Caki2 (cell line): ENCODE results near the gene RHBDD3. TPM values are rescaled to one million over a fixed set of nuclear protein-coding genes. Genes with fewer than 3 reads are reported as not detected.
A peak's percentile ranks its signal among the peaks of the same experiment; 100 is the strongest.

Source experiments
- DNase-seq: peaks from one replicate; pipeline ENCODE4 v3.0.0-alpha.2; 2015; ENCODE audit warnings: low read depth
- in situ Hi-C: cut with HindIII; loops from 2 replicates; pipeline ENCODE4 v1.10.0; 2016; ENCODE audit warnings: low sequenced_read_pairs, low pct_unique_long_range_greater_than_20kb, mixed read lengths
- total RNA-seq: library from RNA; depleted of rRNA; stranded (reverse); fragments of >200 nt; shearing (Covaris generic); gene quantifications from 2 replicates; pipeline ENCODE4 v1.2.3, GENCODE V29; 2014; ENCODE audit warnings: low replicate concordance

The RHBDD3 gene
- total RNA-seq, 1 experiment from 2014 or later = 61.5 TPM

GRCh38 chr22:29307596-29308147 lies 39.9 kb upstream of the RHBDD3 start:
- in situ Hi-C loops = no loop called here
- no peak for DNase-seq

GRCh38 chr22:29306835-29307595 lies 39.2 kb upstream of the RHBDD3 start:
- in situ Hi-C loops = no loop called here
- DNase-seq = peak; percentile 80

DNA sequence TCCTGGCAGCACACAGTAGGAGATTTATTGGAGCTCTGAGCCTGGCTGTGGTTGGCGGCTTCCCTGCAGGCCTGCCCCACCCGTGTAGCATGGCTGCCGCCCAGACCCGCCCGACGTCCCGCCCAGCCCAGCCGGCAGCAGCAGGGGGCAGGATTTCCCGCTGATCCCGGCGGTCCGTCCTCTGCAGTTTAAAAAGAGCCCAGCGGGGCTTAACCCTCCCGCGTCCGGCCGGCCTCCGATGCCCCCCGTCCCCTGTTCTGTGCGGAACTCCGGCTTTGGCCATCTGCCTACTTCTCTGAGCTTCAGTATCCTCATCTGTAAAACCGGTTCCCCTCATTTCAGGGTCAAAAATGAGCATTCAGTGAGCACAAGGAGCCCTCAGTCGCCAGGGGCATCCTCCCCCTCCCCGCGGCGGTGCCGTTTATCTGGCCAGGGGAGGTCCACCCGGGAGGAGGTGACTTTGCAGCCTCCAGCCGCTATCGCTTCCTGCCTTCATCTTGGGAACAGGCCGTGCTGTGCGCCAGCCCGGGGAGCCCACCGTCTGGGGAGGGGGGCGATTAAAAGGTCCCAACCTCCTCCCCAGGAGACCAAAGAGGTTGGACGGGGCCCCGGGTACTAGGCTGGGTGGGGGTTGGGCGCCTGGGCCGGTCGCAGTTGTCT lies 38.5 kb upstream of the RHBDD3 start, which contains the start of gene GAS2L1:
GAS2L1 (plus strand) TSS at position 476 of the 660 bp plus-strand sequence. CDS start 1,456 bp downstream, outside the sequence.
- in situ Hi-C loops = no loop called here
- peak; percentile 82 for DNase-seq

- in situ Hi-C loops = no loop called here
- no peak for DNase-seq
These were observed 38.0 kb upstream of the RHBDD3 start for GRCh38 chr22:29305836-29306174.

- no peak for DNase-seq
- in situ Hi-C loops = no loop called here
These were observed 35.1 kb upstream of the RHBDD3 start for GRCh38 chr22:29302681-29303465.

DNA sequence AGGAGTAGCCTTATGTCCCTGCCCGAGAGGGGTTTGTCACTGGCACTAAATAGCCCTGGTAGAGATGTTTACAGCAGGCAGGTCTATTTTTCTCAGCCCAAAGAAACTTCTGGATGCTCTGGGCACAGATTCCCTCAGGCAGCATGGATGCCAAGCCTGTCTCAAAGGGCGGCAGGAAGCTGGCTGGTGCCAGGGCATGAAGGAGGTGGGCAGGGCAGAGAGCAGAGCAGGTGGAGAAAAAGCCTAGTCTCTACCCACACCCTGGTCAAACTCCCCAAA lies 34.6 kb upstream of the RHBDD3 start:
- no peak for DNase-seq
- in situ Hi-C loops = no loop called here

DNA sequence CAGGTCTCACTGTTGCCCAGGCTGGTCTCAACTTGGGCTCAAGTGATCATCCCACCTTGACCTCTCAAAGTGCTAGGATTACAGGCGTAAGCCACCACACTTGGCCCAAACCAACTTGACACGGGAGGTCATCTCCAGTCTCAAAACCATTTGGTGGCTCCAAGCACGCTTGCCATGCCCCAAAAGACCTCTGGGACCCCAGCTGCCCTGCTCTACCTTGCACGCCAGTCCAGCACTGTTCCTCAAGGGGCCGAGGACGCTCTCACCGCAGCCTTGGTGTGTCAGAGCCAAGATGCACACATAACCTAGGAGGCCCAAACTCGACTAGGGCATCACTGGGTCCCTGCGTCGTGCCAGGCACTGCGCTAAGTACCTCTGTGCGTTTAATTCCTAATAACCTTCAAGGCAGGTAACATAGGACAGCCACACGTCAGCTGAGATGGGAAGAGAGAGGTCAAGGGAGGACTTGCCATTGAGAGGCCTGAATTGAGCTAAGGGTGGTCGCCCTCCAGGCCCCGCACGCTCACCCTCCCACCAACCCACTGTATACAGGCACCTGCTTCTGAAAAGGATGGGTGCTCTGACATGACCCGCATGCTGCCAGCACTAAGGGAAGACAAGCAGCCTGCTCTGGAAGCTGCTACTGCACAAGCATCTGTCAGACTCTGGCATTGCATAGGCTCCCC lies 34.1 kb upstream of the RHBDD3 start:
- no peak for DNase-seq
- in situ Hi-C loops = no loop called here

- in situ Hi-C loops = no loop called here
These were observed 33.2 kb upstream of the RHBDD3 start for GRCh38 chr22:29300807-29301601.

GRCh38 chr22:29300467-29300806 lies 32.7 kb upstream of the RHBDD3 start:
- DNase-seq = no peak
- in situ Hi-C loops = no loop called here

More at GRCh38 chr22:29300807-29301601, 33.2 kb upstream of the RHBDD3 start:
- DNase-seq = no peak

- in situ Hi-C loops = no loop called here
- no peak for DNase-seq
These were observed 31.5 kb upstream of the RHBDD3 start for GRCh38 chr22:29299136-29299900.

GRCh38 chr22:29298641-29299040 lies 30.9 kb upstream of the RHBDD3 start:
- in situ Hi-C loops = no loop called here

DNA sequence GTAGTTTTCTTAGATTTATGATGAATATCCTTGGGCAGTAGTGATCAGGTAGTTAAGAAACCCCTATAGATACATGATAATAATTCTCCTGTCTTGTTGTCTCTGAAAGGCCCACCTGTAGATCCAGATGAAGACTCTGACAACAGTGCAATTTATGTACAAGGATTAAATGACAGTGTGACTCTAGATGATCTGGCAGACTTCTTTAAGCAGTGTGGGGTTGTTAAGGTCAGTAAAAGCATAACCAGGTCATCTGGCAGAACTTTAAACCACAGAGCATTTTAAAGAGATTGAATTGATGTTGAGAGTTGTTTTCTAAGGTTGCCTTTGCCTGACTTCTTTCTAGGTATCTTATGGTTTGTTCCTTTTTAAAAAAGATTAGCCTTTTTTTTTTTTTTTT lies 24.6 kb upstream of the RHBDD3 start:
- DNase-seq = no peak
- in situ Hi-C loops = no loop called here

More at GRCh38 chr22:29298641-29299040, 30.9 kb upstream of the RHBDD3 start:
- no peak for DNase-seq

DNA sequence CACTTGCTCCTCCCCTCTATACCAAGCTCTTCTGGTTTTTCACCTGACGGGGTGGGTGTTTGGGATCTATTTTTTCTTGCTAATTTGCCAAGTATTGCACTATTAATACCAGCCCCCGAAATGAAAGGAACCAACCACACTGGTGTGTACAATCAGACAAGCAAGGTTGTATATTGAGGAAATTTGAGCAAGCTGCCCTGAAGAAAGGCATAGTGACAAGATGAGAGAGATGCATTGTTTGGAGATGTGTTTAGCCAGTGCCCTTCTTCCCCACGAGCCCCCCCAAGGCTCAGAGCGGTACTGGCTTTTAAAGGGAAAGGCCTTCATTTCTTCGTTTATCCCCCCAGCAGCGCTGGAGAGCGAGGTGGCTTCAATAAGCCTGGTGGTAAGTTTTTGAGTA lies 23.4 kb upstream of the RHBDD3 start:
- in situ Hi-C loops = no loop called here
- DNase-seq = no peak

GRCh38 chr22:29290061-29290460 lies 22.3 kb upstream of the RHBDD3 start:
- DNase-seq = no peak
- in situ Hi-C loops = no loop called here

GRCh38 chr22:29288837-29289236 lies 21.1 kb upstream of the RHBDD3 start:
- in situ Hi-C loops = no loop called here

DNA sequence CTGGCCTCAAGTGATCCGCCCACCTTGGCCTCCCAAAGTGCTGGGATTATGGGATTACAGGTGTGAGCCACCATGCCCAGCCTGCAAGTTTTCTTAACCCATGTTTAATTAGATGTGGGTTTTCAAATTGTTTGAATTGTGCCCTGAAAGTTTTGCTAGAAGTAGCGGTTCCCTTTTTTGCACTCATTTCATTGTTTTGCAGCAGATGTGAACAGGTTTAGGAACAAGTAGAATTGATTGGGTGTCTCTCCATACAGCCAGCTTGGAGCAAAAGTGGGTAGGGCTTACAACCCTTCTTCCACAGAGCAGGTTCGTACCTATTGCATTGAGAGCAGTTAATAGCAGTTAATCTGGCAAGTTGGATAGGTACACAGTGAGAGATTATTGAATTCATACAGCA lies 16.4 kb upstream of the RHBDD3 start:
- DNase-seq = no peak
- in situ Hi-C loops = no loop called here

More at GRCh38 chr22:29288837-29289236, 21.1 kb upstream of the RHBDD3 start:
- no peak for DNase-seq

DNA sequence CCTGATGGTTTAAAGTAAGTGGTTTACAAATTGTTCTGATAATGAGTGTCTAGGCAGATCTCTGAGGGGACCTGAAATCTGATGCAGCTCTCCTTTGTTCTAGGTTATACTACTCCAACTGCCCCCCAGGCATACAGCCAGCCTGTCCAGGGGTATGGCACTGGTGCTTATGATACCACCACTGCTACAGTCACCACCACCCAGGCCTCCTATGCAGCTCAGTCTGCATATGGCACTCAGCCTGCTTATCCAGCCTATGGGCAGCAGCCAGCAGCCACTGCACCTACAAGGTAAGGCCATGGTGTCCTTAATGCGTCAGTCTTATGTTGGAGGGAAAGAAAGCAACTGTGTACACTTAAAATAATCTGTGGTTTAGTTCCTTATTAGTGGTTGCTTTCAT lies 10.1 kb upstream of the RHBDD3 start:
- in situ Hi-C loops = no loop called here
- no peak for DNase-seq
